NCI-H146 treated with DMSO at 0.1 percent for 48 hours (cell line): ENCODE measurements around the gene ARHGAP5.
A peak's percentile ranks its signal among the peaks of the same experiment; 100 is the strongest.

Experiments used
- DNase-seq: peaks from one replicate; lab custom pipeline; 2025; ENCODE audit not compliant: unreplicated experiment; lab: John Stamatoyannopoulos, UW

Gene ARHGAP5

GRCh38 chr14:32076278-32077080 lies 625 bp upstream of the ARHGAP5 start:
- DNase-seq, result peak; percentile 93

- DNase-seq, result peak; percentile 8
These were observed 1.1 kb downstream of the ARHGAP5 start for GRCh38 chr14:32078023-32078857.

DNA sequence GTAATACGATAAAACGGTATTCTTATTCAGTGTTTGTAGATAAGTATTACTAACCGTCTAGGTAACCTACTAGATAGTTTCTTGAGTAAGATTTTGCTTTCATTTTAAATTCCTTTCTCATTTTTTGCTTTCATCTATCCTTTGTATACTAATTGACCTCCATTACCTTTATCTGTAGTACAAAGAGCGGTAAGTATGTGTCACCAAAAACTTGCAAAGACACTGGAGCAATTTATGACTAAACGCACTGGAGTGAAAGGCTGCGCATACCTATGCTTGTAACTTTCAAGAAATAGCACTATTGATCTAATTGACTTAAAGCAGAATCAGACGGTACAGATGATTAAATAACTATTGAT lies 1.7 kb downstream of the ARHGAP5 start:
- no peak for DNase-seq

DNA sequence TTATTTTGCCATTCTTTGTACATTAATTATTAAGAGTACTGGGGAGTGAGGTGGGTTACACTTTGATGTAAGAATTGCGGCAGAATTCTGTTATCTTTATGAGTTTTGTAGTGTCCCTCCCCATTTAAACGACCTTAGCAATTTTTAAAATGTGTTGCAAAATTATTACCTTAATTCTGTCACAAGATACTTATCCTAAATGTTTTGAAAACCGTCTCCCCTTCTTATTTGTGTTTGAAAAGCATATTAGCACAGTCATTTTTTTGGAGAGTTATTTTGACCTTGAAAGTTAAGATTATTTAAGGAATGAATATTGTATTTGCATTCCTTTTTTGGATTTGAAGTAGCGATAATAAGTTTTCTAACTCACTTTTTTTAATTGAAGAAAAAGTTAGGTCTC lies 2.2 kb downstream of the ARHGAP5 start:
- no peak for DNase-seq

- no peak for DNase-seq
These were observed 3.0 kb downstream of the ARHGAP5 start for GRCh38 chr14:32080001-32080510.

DNA sequence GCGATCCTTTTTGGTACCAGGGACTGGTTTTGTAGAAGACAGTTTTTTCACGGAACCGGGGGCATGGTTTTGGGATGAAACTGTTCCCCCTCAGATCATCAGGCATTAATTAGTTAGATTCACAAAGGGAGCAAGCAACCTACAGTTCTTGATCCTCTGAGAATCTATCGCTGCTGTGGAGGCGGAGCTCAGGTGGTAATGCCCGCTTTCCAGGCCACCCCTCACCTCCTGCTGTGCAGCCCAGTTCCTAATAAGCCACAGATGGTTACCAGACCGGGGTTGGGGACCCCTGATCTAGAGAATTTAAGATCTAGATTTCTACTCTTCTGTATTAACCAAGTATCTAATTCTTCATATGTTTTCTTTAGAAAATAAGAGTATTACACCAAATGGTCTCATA lies 4.8 kb downstream of the ARHGAP5 start:
- DNase-seq, result no peak

DNA sequence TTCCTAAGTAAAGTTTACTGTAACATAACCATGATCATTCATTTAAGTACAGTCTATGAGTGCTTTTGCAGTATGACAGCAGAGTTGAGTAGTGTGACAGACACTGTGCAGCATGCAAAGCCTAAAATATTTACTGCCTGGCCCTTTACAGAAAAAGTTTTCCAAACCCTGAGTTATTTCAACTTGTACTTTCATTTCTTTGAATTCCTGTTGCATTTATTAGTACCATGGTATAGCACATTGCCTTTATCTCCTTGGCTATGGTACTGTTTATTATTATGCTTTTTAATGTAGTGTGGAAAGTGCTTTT lies 6.2 kb downstream of the ARHGAP5 start:
- no peak for DNase-seq

DNA sequence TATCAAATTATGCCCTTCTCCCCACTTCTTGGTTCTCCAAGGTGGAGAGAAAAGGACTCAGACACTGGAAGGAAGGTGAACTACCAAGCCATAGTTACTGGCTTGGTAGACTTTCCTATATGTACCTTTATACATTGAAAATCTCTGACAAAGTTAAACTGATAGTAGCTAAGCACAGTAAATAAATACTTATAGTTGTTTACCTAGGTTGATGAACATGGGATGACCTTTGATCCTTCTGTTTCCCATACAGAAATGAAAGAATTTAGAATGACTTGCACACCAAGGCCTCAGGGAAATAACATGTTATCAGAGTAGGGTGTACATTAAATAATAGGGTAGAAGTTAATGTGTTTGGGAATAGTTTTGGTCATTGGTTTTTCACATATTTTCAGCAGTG lies 6.7 kb downstream of the ARHGAP5 start:
- DNase-seq, result no peak

GRCh38 chr14:32085182-32085844 lies 8.2 kb downstream of the ARHGAP5 start:
- no peak for DNase-seq

DNA sequence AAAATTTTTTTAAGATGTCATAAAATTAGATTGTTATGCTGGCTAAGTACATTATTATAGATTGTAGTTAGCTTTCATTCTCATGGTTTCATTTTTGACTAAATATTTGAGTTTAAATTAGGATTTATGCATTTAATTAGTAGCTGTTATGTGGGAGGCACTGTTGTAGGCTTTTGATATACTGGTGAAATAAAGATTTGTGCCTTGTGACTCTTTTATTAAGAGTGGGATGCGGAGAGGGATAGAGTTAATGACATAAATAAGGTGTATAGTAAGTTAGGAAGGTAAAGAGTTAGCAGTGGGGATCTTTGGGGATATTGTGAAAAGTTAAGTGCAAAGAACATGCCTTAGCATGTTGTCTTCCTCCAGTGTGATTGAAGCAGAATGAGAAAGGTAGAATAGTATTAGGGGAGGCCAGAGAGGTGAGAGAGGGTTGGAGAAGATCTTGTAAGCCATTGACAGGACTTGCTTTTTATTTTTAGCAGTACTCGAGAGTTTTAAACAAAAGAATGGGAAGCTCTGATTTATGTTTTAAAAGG lies 8.8 kb downstream of the ARHGAP5 start:
- DNase-seq, result no peak

DNA sequence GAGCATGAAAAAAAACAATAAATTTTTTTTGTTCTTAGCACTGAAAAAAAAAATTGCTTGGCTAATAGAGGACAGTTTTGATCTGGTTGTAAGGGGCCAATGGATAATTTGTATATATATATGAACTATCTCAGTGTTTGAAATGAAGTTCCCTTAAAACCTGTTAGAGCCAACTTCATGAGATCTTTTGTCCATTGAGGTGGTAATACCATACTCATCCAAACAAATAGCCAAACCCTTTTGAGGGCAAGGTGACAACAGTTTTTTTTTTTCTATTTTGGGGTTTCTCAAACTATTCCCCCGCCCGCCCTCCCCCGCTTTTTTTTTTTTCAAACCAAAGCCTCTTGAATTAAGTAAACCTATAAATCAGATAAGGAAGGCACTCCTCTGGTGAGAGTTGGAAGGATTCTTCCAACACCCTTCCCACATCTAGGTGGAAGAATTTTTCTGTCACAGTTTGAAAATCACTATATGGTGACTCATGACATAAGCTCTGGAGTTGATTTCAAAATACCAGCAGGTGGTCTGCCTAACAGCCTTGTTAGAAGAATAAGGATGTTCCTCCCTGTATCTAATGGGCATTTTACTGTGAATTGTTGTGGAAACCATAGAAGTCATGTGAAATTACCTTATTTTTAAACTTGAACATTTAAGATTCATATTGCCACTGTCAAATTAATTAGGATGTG lies 10.2 kb downstream of the ARHGAP5 start:
- DNase-seq, result no peak

DNA sequence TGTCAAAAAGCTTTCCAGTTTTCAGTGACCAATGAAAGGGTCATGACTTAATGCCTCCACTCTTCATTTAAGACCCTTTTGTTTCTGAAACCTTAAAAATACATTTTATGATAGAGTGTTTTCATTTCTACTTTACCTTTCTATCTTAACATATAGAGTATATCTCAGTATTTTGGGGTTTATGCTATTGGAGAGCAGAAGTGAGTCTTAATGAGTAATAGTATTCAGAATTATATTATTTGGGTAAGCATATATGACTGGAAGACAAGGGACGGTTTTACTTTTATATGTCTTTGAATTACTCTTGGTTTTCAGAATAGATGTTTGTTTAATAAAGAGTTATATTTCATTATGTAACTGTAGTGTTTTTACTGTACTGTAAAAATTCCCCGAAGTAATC lies 10.8 kb downstream of the ARHGAP5 start:
- DNase-seq, result no peak

- DNase-seq, result no peak
These were observed 13.6 kb downstream of the ARHGAP5 start for GRCh38 chr14:32090686-32091085.

GRCh38 chr14:32099473-32099872 lies 22.4 kb downstream of the ARHGAP5 start:
- no peak for DNase-seq

- no peak for DNase-seq
These were observed 23.1 kb downstream of the ARHGAP5 start for GRCh38 chr14:32100175-32100574.

GRCh38 chr14:32102152-32102787 lies 25.2 kb downstream of the ARHGAP5 start:
- DNase-seq, result no peak

- no peak for DNase-seq
These were observed 25.9 kb downstream of the ARHGAP5 start for GRCh38 chr14:32102968-32103367.

- DNase-seq, result no peak
These were observed 27.2 kb downstream of the ARHGAP5 start for GRCh38 chr14:32104308-32104707.

GRCh38 chr14:32104803-32105202 lies 27.7 kb downstream of the ARHGAP5 start:
- DNase-seq, result no peak
